ENCODE results near the gene ITGAV. TPM values are rescaled to one million over a fixed set of nuclear protein-coding genes. Genes with fewer than 3 reads are reported as not detected.

ITGAV gene
- total RNA-seq, 2 experiments from 2014 or later, result 4.7 to 7.5 TPM

DNA sequence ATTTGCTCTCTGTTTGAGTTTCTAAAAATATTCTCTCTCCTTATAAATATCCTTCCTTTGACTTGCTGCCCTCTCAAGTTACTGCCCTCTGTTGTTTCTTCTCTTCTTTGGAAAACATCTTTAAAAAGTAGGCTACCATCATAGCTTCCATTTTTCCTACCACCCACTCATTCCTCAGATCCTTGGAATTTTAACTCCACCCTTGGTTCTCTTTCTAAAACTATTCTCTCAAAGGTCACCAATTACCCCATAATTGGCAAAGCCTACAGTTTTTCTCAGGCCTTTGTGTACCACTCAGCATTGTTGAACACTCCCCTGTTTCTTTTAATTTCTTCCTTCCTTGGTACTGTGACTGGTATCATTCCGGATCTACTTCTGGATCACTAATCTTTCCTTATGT is 43.0 kb upstream of the ITGAV start:
- ChIA-PET POLR2A (no interaction called here), CTCF (no interaction called here)
- peaks cover 6% of the 10 kb centered on the region for H3K27me3 Mint-ChIP-seq
- DNase-seq, result no peak
- no peak overlapping the region for H3K4me3 Mint-ChIP-seq
- TF ChIP-seq, protein P1, sequence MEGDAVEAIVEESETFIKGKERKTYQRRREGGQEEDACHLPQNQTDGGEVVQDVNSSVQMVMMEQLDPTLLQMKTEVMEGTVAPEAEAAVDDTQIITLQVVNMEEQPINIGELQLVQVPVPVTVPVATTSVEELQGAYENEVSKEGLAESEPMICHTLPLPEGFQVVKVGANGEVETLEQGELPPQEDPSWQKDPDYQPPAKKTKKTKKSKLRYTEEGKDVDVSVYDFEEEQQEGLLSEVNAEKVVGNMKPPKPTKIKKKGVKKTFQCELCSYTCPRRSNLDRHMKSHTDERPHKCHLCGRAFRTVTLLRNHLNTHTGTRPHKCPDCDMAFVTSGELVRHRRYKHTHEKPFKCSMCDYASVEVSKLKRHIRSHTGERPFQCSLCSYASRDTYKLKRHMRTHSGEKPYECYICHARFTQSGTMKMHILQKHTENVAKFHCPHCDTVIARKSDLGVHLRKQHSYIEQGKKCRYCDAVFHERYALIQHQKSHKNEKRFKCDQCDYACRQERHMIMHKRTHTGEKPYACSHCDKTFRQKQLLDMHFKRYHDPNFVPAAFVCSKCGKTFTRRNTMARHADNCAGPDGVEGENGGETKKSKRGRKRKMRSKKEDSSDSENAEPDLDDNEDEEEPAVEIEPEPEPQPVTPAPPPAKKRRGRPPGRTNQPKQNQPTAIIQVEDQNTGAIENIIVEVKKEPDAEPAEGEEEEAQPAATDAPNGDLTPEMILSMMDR (IDR thresholded peaks at IDR 0.05), result no peak
- H3K4me1 Mint-ChIP-seq (ENCODE audit: low read depth), result no peaks in the 10 kb centered on the region
- intact Hi-C loops (cut with micrococcal nuclease), result no loop called here
- ATAC-seq, result no peak
- H3K9me3 Mint-ChIP-seq, result no peaks in the 10 kb centered on the region
- no peak overlapping the region for H3K27ac Mint-ChIP-seq
- no peaks in the 10 kb centered on the region for H3K36me3 Mint-ChIP-seq (ENCODE audit: low read depth)

DNA sequence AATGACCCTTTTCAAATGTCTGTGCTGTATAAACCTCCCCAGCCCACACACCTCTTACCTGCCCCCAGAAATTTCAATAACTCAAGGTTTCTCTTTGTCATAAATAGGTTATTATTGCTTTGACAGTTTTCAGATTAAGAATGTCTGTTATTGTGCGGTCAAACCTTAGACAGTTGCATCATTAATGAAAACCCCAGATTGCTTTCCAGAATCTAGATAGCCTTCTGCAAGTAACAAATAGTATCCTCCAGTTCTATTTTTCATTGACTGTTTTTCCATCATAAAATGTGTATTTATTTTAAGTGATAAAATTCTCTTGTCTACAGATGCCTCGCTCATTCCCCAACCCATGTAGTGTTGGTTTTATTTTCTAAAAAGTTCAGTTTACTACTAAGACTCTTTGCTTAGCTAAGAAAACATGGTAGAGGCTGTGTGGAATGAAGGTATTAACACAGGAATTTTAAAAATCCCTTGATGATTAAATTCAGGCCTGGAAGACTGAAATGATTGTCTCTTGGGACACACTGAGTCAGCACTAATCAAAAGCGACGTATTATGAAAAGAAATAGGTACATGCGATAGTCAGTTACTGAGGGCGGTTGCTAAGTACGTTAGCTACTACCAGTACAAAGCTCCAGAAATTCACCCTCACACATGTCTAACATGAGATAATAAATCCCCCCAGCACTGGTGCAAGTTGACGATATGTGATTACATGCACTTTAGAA is 38.4 kb upstream of the ITGAV start:
- Mint-ChIP-seq H3K4me3 (no peak overlapping the region), H3K4me1 (ENCODE audit: low read depth) (no peaks in the 10 kb centered on the region), H3K27ac (no peak overlapping the region), H3K9me3 (no peaks in the 10 kb centered on the region), H3K36me3 (ENCODE audit: low read depth) (no peaks in the 10 kb centered on the region), H3K27me3 (peaks cover 3% of the 10 kb centered on the region)
- DNase-seq (no peak), ATAC-seq (no peak)
- ChIA-PET CTCF (no interaction called here), POLR2A (no interaction called here)
- TF ChIP-seq, protein P1 (IDR thresholded peaks at IDR 0.05), result no peak
- intact Hi-C loops (cut with micrococcal nuclease), result no loop called here

DNA sequence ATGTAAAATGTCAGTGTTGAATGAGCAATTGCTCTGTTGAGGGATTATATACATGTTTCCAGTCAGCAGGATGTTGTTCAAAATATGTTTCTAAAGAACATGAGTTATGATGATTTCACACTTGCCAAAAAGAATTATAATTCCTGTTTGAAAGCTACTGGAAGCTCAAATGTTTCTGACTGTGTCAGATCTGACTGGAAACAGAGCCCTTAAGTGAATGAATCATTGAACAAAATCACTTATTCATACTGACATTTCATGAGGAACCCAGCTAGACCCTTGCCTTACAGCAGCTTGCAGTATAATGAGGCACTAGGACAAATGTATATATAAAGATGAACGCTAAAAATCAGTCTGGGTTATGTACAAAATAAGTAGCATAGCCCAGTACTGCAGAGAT is 35.4 kb upstream of the ITGAV start:
- no peaks in the 10 kb centered on the region for H3K36me3 Mint-ChIP-seq (ENCODE audit: low read depth)
- CTCF ChIA-PET, result interaction anchor here (1.9 kb wide), 1 partner anchor 35 kb away, joined by 5 read pairs; the partner anchor contains the start of gene ITGAV

DNA sequence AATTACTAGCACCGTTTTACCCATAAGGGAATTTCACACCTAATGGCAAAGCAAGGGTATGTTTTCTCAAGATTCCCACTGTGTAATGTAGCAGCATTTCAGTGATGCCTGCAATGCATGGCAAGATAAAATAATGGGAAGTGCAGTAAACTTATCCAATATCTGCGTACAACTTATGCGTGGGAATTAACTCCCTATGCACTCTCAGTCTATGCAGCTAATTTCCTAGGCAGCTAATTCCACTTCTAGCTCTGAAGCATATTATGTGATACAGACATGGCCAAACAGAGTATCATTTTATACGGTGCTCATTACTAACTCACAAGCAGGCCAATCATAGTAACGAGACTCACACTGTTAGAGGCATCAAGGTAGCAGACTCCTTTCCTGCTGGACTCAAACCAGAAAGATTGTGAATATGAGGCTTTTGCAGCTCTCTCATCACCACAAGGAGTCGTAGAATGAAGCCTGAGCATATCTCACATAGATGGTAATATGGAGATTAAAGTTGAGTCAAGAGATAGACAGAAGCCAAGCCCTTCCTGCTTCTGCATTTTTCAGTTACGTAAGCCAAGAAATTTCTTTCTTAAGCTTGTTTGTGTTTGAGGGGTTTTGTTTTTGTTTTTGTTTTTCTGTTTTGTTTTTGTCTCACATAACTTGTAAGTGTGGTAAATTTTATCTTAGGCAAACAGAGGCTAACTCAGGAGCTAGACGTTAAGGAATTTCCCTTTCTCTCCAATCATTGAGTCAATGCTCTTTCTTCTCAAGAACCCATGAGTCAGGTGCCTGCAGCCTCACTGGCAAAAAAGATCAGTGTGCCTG is 34.8 kb upstream of the ITGAV start:
- intact Hi-C loops (cut with micrococcal nuclease), result no loop called here
- no peak for DNase-seq
- ATAC-seq, result no peak
- TF ChIP-seq, protein P1 (IDR thresholded peaks at IDR 0.05), result no peak
- Mint-ChIP-seq H3K27me3 (peaks cover 3% of the 10 kb centered on the region), H3K27ac (no peak overlapping the region), H3K4me1 (ENCODE audit: low read depth) (no peaks in the 10 kb centered on the region), H3K9me3 (no peaks in the 10 kb centered on the region), H3K4me3 (no peak overlapping the region), H3K36me3 (ENCODE audit: low read depth) (no peaks in the 10 kb centered on the region)
- POLR2A ChIA-PET, result interaction anchor here (0.6 to 1.1 kb wide), 2 partner anchors 34 to 642 kb away, joined by 3 read pairs; partner anchors contain the start of gene ITGAV
- CTCF ChIA-PET, result no interaction called here

More for the DNA sequence above, 35.4 kb upstream of the ITGAV start:
- H3K27me3 Mint-ChIP-seq, result peaks cover 3% of the 10 kb centered on the region
- H3K27ac Mint-ChIP-seq, result no peak overlapping the region
- ATAC-seq, result no peak
- H3K4me3 Mint-ChIP-seq, result no peak overlapping the region
- no peaks in the 10 kb centered on the region for H3K9me3 Mint-ChIP-seq
- DNase-seq, result no peak
- POLR2A ChIA-PET, result no interaction called here
- intact Hi-C loops (cut with micrococcal nuclease), result no loop called here
- H3K4me1 Mint-ChIP-seq (ENCODE audit: low read depth), result no peaks in the 10 kb centered on the region
- TF ChIP-seq, protein P1 (IDR thresholded peaks at IDR 0.05), result no peak
